Activated CD4-positive, alpha-beta T cell treated with anti-CD3 and anti-CD28 coated beads for 1 hour (primary cell): ENCODE measurements around the gene WDR5.

Experiments used
- DNase-seq: peaks from one replicate; pipeline ENCODE4 v3.0.0-alpha.2; 2020

The WDR5 gene

GRCh38 chr9:134132208-134132870, 3.5 kb upstream of the WDR5 start:
- DNase-seq: no peak

GRCh38 chr9:134134949-134135342, 936 bp upstream of the WDR5 start:
- no peak for DNase-seq

- DNase-seq: no peak
Measured at GRCh38 chr9:134136118-134136995, 475 bp downstream of the WDR5 start.

GRCh38 chr9:134136996-134137299, 1.1 kb downstream of the WDR5 start:
- DNase-seq: no peak

GRCh38 chr9:134138292-134138691, 2.4 kb downstream of the WDR5 start:
- DNase-seq: no peak

DNA sequence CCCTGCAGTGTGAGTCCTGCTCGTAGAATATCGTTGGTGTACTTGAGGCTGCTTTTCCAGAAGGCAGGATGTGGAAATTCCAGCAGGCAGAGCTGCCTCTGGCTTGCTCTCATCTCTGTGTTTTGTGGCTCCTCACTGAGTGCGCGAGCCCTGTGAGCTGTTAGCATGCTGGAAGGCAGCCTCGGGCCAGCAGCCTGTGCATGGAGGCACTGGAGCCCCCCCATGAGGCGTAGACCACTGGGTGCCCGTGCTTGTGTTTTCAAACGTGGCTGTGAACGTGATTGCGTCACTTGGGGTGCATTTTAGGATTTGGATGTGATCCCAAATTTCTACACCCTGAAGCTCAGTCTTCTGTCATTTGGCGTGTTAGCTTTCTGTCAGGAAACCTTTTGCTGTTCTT, 3.2 kb downstream of the WDR5 start:
- DNase-seq: no peak

DNA sequence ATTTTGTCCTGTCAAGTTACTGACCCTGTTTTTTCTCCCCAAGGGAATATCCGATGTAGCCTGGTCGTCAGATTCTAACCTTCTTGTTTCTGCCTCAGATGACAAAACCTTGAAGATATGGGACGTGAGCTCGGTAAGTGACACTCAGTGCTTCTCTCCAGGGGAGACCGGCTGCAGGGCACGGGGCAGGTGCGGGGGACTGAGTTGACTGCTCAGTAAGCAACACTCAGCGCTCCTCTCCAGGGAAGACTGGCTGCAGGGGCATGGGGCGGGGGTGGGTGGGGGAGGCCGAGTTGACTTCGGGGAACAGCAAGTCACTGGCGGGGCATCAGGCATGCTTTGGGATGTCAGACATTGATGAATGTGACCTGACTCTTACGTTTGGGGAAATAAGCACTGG, 6.0 kb downstream of the WDR5 start:
- no peak for DNase-seq

DNA sequence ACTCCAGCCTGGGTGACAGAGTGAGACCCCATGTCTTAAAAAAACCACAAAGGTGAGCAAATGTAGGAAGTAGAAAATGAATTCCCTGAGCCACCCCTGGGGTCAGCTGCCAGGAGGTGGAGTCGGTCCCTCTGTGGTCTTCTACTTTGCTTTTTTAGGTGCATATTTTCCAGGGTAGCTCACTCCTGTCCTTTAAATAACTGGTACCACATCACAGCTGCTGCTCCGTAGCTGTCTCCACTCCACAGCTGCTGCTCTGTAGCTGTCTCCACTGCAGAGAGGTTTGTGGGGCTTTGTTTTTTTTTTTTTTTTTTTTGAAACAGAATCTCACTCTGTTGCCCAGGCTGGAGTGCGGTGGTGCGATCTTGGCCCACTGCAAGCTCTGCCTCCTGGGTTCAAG, 8.9 kb downstream of the WDR5 start:
- DNase-seq: no peak

- DNase-seq: no peak
Measured at GRCh38 chr9:134145262-134145661, 9.4 kb downstream of the WDR5 start.

DNA sequence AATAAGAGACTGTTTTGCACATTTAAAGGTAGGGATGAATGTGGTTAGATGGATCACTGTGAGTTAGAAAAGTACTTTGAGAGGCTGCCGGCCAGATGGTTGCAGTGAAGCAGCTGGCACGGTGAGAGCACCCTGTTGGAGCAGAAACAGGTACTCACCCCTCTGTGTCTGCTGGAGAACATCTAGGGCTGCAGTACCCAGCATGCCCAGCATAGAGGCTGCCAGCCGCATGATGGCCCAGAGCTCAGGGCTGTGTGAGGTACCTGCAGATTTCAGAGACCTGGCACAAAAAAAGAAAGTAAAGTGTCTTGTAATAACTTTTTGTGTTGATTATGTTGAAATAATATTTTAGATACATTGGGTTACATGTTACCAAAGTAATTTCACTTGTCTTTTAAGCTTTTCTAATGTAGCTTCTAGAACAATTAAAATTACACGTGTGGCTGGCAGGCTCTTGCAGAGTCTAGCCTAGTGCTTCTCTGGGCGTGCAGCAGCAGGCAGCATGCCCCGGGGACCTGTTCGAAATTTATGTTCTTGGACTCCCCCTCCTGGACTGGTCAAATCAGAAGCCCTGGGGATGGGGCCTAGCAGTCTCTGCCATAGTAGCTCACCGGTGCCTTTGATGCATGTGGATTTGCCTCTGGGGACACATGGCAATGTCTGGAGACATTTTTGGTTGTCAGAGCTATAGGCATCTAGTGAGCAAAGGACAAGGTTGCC, 11.1 kb downstream of the WDR5 start:
- no peak for DNase-seq

DNA sequence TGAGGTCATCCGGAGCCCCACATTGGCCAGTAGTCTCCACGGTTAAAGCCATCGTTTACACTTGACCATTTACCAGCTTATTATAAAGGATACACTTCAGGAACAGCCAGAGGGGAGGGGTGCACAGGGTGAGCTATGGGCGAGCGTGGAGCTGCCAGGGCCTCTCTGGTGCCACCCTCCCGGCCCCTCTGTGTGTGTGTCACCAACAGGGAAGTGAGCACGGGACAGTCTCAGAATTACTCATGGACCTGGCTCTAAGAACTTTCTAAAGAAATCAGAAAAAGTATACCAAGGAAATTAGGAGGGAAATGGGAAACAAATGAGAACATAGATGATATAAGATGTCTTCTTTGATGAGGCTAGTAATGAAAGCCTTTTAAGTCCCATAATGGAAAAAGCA, 13.5 kb downstream of the WDR5 start:
- no peak for DNase-seq

- no peak for DNase-seq
Measured at GRCh38 chr9:134150557-134151214, 14.8 kb downstream of the WDR5 start.

DNA sequence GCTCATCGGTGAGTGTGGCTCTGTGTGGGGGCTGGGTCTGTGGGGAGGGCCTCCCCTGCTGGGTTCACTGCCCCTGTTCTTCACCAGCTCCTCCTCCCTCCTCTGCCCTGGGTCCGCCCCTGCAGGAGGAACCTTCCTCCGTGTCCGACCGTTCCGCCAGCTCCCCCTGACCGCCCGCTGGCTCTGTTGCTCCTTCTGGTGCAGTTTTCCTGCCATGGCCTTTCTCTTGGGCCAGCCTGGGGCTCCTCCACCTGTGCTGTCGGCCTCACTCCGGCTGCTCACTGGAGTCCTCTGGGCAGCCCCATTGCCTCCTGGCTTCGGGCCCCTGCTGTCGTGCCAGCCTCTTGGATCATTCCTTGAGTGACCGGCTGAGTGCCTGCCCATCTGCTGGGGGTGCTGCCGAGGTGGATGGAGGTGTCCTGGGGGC, 16.2 kb downstream of the WDR5 start:
- DNase-seq: no peak

GRCh38 chr9:134152488-134152887, 16.6 kb downstream of the WDR5 start:
- no peak for DNase-seq

DNA sequence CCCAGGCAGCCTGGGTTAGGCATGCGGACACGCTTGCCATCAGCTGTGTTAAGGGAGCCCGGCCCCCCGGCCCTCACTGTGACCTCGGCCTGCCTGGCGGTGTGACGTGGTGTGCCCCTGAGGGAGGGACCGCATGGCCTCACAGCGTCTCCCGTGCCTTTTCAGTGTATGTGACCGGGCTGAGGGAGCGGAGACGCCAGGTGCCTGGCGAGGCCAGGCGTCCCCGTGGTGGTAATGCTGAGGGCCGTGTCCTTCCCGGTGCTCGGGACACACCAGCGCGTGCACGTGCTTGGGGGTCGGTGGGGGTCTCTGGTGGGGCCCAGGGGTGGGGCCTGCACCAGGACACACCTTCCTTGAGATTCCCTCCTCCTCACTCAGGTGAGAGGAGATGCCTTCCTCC, 17.6 kb downstream of the WDR5 start:
- no peak for DNase-seq

DNA sequence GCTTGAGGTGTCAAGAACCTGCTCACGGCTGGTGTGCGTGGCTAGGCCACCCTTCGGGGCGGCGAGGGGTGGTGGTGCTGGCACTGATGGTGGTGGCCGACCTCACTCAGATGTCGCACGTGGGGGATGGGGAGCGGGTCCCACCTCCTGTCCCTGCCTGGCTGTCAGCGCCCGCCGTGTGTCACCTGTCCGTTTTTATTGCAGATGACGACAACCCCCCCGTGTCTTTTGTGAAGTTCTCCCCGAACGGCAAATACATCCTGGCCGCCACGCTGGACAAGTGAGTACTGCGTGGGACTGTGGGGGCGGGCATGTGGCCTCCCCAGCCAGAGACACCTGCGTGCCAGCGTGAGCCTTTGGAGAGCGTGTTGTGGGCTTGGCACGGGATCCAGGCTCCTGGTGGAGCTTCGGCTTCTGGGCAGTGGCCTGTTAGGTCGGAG, 18.4 kb downstream of the WDR5 start:
- no peak for DNase-seq

- no peak for DNase-seq
Measured at GRCh38 chr9:134155812-134156377, 20.0 kb downstream of the WDR5 start.

- DNase-seq: no peak
Measured at GRCh38 chr9:134156564-134157377, 20.9 kb downstream of the WDR5 start.

- DNase-seq: no peak
Measured at GRCh38 chr9:134157378-134157885, 21.6 kb downstream of the WDR5 start.

DNA sequence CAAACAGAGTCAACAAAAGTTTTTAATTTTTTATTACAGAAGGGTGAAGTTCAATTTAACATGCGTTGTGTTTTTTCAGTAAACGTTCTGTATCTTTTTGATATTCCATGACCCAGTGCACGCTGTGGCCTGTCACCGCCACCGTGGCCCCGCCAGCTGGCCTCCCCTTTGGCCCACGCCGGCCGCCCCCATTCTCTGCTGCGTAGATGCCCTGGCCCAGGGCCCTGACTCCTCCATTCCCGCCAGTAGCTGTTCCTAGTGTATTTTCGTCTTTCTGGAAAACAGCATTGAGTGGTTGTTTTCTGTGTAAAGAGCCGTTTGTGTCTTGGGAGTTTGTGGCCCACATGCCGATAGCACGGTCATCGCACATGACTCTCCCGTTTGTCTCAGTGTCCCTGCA, 22.4 kb downstream of the WDR5 start:
- no peak for DNase-seq

GRCh38 chr9:134158753-134159392, 23.0 kb downstream of the WDR5 start:
- DNase-seq: no peak
